HepG2 (cell line): ENCODE measurements around the gene PLXND1. TPM values are rescaled to one million over a fixed set of nuclear protein-coding genes. Genes with fewer than 3 reads are reported as not detected.

Experiments used
- ATAC-seq: fragments of 200-7000 bp; cut with Tn5 transposase; 3 replicates; pipeline ENCODE4 v1.9.1; 2020; ENCODE audit warnings: mild to moderate bottlenecking, moderate library complexity
- BruUV-seq: library from RNA; stranded (reverse); fragments of 400-500 nt; replicated peaks from 2 replicates; lab custom pipeline; 2021; lab: Mats Ljungman, UMichigan
- CTCF ChIA-PET: fragments of 300-600 bp; formaldehyde crosslinking; extraction: SDS; loops from one replicate; lab custom pipeline; 2021; ENCODE audit warnings: low total read pairs, inconsistent platforms, low intra/inter-chr PET ratio; lab: Yijun Ruan, JAX
- POLR2A ChIA-PET: fragments of 350-600 bp; sonication (Branson Sonifier 250); formaldehyde crosslinking; loops from one replicate; lab custom pipeline; 2020; ENCODE audit warnings: antibody characterized with exemption, inconsistent platforms; lab: Yijun Ruan, JAX
- DNase-seq: peaks from one replicate; pipeline ENCODE4 v3.0.0-alpha.2; 2015; ENCODE audit warnings: low spot score
- FAIRE-seq: peaks from 3 replicates; lab custom pipeline; 2011; peaks lifted over from hg19 to GRCh38; lab: Jason Lieb, UNC
- H2AFZ ChIP-seq: one replicate; pipeline ENCODE4 v1.6.1; 2011; ENCODE audit warnings: low read length, inconsistent platforms
- H3K27ac ChIP-seq: fragments of 300-600 bp; 3 replicates; pipeline ENCODE4 v1.8.0; 2011; ENCODE audit warnings: mixed run types, mild to moderate bottlenecking, mixed read lengths, low read length, inconsistent platforms; ENCODE audit not compliant: insufficient read depth; ENCODE audit errors: extremely low read length
- H3K27me3 ChIP-seq, 2 experiments: fragments of 200-600 bp in 1 of 2; 2 replicates in 1 of 2; 3 replicates in 1 of 2; pipeline versions ENCODE4 v1.6.0 to v1.8.0; 2011; ENCODE audit warnings: low read length in 2 of 2, mild to moderate bottlenecking in 2 of 2, moderate library complexity in 2 of 2, inconsistent platforms in 1 of 2; ENCODE audit not compliant: insufficient read depth in 2 of 2, control insufficient read depth in 1 of 2
- H3K36me3 ChIP-seq, 2 experiments: fragments of 200-600 bp in 1 of 2; replicated peaks in 1 of 2; 2 replicates in 1 of 2; 3 replicates in 1 of 2; pipeline versions ENCODE4 v1.5.1 to v1.8.0; 2011; ENCODE audit warnings: low read length in 2 of 2, inconsistent platforms in 1 of 2; ENCODE audit not compliant: insufficient read depth in 2 of 2, control insufficient read depth in 1 of 2
- H3K4me1 ChIP-seq: 2 replicates; pipeline ENCODE4 v1.5.1; 2012; ENCODE audit warnings: low read length, inconsistent platforms; ENCODE audit not compliant: insufficient read depth
- H3K4me2 ChIP-seq: 2 replicates; pipeline ENCODE4 v1.6.0; 2011; ENCODE audit warnings: low read depth, low read length, inconsistent platforms
- H3K4me3 ChIP-seq, 3 experiments: fragments of 200-600 bp in 1 of 3; sonication (generic), shearing (Covaris generic) in 1 of 3; replicated peaks in 1 of 3; 2 replicates each; pipeline ENCODE4 v1.5.1; 2011 to 2016; ENCODE audit warnings: low read length in 3 of 3, inconsistent platforms in 2 of 3, low read depth in 2 of 3, mild to moderate bottlenecking in 2 of 3, control low read depth in 1 of 3, mixed read lengths in 1 of 3; ENCODE audit not compliant: insufficient read depth in 1 of 3
- H3K79me2 ChIP-seq: one replicate; pipeline ENCODE4 v1.6.1; 2011; ENCODE audit warnings: low read length, inconsistent platforms; ENCODE audit not compliant: insufficient read depth
- H3K9ac ChIP-seq: 2 replicates; pipeline ENCODE4 v1.6.0; 2011; ENCODE audit warnings: mild to moderate bottlenecking, low read depth, low read length, inconsistent platforms; ENCODE audit not compliant: insufficient read depth
- H3K9me3 ChIP-seq: 2 replicates; pipeline ENCODE4 v1.5.1; 2012; ENCODE audit warnings: mild to moderate bottlenecking, low read length
- H4K20me1 ChIP-seq: 2 replicates; pipeline ENCODE4 v1.6.0; 2011; ENCODE audit warnings: inconsistent platforms, mild to moderate bottlenecking, low read length, moderate library complexity; ENCODE audit not compliant: insufficient read depth
- ARID3A ChIP-seq: IDR thresholded peaks from 2 replicates; pipeline ENCODE4 v1.6.1; 2012; ENCODE audit warnings: low read depth, low read length, improper control_type of control experiment
- ASH2L ChIP-seq: fragments of 300-600, 200-600 bp; sonication (generic); IDR thresholded peaks from 2 replicates; pipeline ENCODE4 v1.7.0; 2017; ENCODE audit warnings: low read depth, mild to moderate bottlenecking, moderate library complexity, mixed read lengths, low read length; ENCODE audit not compliant: insufficient read length
- BRD4 ChIP-seq: sonication (generic); formaldehyde crosslinking; IDR thresholded peaks from 2 replicates; pipeline ENCODE4 v1.4.0; 2020; ENCODE audit warnings: missing genetic modification reagents
- CBX2 ChIP-seq, 2 experiments: fragments of 200-600 bp in 1 of 2; sonication (generic); formaldehyde crosslinking in 1 of 2; IDR thresholded peaks; 2 replicates each; pipeline versions ENCODE4 v1.7.0 to v1.8.1; 2018 to 2022; ENCODE audit warnings: low read depth in 2 of 2, low read length in 1 of 2, mild to moderate bottlenecking in 1 of 2, missing genetic modification reagents in 1 of 2
- HNF4A ChIP-seq: sonication (generic); formaldehyde crosslinking; IDR thresholded peaks from 2 replicates; pipeline ENCODE4 v1.4.0; 2020; ENCODE audit warnings: missing genetic modification reagents
- NBN ChIP-seq: fragments of 450-650 bp; conservative IDR thresholded peaks from 2 replicates; pipeline ENCODE4 v1.6.1; 2017
- NONO ChIP-seq, 2 experiments: fragments of 450-650 bp in 1 of 2; sonication (generic) in 1 of 2; formaldehyde crosslinking in 1 of 2; IDR thresholded peaks in 1 of 2; conservative IDR thresholded peaks in 1 of 2; 2 replicates each; pipeline versions ENCODE4 v1.6.1 to v1.8.0; 2017 to 2022; ENCODE audit warnings: mild to moderate bottlenecking in 1 of 2, missing genetic modification reagents in 1 of 2, moderate library complexity in 1 of 2
- POLR2AphosphoS5 ChIP-seq: IDR thresholded peaks from 2 replicates; pipeline ENCODE4 v1.6.1; 2012; ENCODE audit warnings: low read depth, low read length
- PRDM10 ChIP-seq: sonication (generic); formaldehyde crosslinking; IDR thresholded peaks from 2 replicates; pipeline ENCODE4 v1.4.0; 2020; ENCODE audit warnings: low read depth, missing genetic modification reagents
- RARG ChIP-seq: sonication (generic); formaldehyde crosslinking; IDR thresholded peaks from 2 replicates; pipeline ENCODE4 v1.4.0; 2020; ENCODE audit warnings: low read depth, mild to moderate bottlenecking, missing genetic modification reagents
- TAF1 ChIP-seq: sonication (generic); formaldehyde crosslinking; IDR thresholded peaks from 2 replicates; pipeline ENCODE4 v1.4.0; 2020; ENCODE audit warnings: missing genetic modification reagents
- ZIK1 ChIP-seq: sonication (generic); formaldehyde crosslinking; IDR thresholded peaks from 2 replicates; pipeline ENCODE4 v1.5.0; 2020; ENCODE audit warnings: mild to moderate bottlenecking, low read depth, missing genetic modification reagents, borderline replicate concordance
- ZNF263 ChIP-seq: sonication (generic); formaldehyde crosslinking; IDR thresholded peaks from 2 replicates; pipeline ENCODE4 v1.4.0; 2020; ENCODE audit warnings: missing genetic modification reagents
- ZNF264 ChIP-seq: sonication (generic); formaldehyde crosslinking; IDR thresholded peaks from 2 replicates; pipeline ENCODE4 v1.4.0; 2020; ENCODE audit warnings: missing genetic modification reagents
- ZNF460 ChIP-seq: sonication (generic); formaldehyde crosslinking; IDR thresholded peaks from 2 replicates; pipeline ENCODE4 v1.5.1; 2020; ENCODE audit warnings: missing genetic modification reagents, mild to moderate bottlenecking, borderline replicate concordance
- ZNF616 ChIP-seq: sonication (generic); formaldehyde crosslinking; IDR thresholded peaks from 2 replicates; pipeline ENCODE4 v1.5.0; 2020; ENCODE audit warnings: low read depth, mild to moderate bottlenecking, missing genetic modification reagents
- ZNF674 ChIP-seq: sonication (generic); formaldehyde crosslinking; IDR thresholded peaks from 2 replicates; pipeline ENCODE4 v1.5.0; 2020; ENCODE audit warnings: low read depth, mild to moderate bottlenecking, missing genetic modification reagents
- WGBS: methylation state at CpG from one replicate; pipeline ENCODE4 v1.1.6; 2017; ENCODE audit warnings: low lambda C conversion rate; 5-methylcytosine and 5-hydroxymethylcytosine counted together
- in situ Hi-C: cut with HindIII; loops from 2 replicates; pipeline ENCODE4 v1.10.0; 2017; ENCODE audit warnings: low pct_unique_long_range_greater_than_20kb; ENCODE audit not compliant: extremely low pct_ligation_motif_present
- intact Hi-C: fragments of 100-400 bp; cut with micrococcal nuclease; formaldehyde crosslinking; loops from one replicate; pipeline ENCODE4 v1.10.0; 2022; ENCODE audit not compliant: unreplicated experiment
- polyA plus RNA-seq, 8 experiments: library from polyadenylated mRNA; depleted of rRNA in 3 of 8; stranded (reverse) in 7 of 8; unstranded in 1 of 8; fragments of >200 nt; fragmentation: Illumina TruSeq in 4 of 8; extraction: Trizol in 4 of 8; gene quantifications; 2 replicates each; pipeline versions ENCODE4 v1.2.1 to v1.2.3, GENCODE V29; 2011 to 2016; ENCODE audit warnings: low read depth in 4 of 8, missing spikeins in 1 of 8, mixed read lengths in 1 of 8; ENCODE audit not compliant: insufficient read depth in 1 of 8
- total RNA-seq, 5 experiments: library from RNA; depleted of rRNA; stranded (reverse); fragments of >200 nt; fragmentation: Illumina TruSeq; extraction: Trizol; gene quantifications; 2 replicates each; pipeline ENCODE4 v1.2.3, GENCODE V29; 2016; ENCODE audit warnings: low read depth in 1 of 5
- TF ChIP-seq, protein P1 (sequence below): sonication (generic); formaldehyde crosslinking; IDR thresholded peaks from 2 replicates; pipeline ENCODE4 v1.4.0; 2020; ENCODE audit warnings: mild to moderate bottlenecking, low read depth, missing genetic modification reagents

PLXND1 gene
- total and polyA plus RNA-seq, 2 of the 13 experiments (the other 11 are each of a cell fraction or from before 2014, with no cell fraction given), result 15.9 to 42.0 TPM

- TF ChIP-seq POLR2AphosphoS5, result no peak
Measured at GRCh38 chr3:129583289-129583688, 23.2 kb downstream of the PLXND1 start (continued).

DNA sequence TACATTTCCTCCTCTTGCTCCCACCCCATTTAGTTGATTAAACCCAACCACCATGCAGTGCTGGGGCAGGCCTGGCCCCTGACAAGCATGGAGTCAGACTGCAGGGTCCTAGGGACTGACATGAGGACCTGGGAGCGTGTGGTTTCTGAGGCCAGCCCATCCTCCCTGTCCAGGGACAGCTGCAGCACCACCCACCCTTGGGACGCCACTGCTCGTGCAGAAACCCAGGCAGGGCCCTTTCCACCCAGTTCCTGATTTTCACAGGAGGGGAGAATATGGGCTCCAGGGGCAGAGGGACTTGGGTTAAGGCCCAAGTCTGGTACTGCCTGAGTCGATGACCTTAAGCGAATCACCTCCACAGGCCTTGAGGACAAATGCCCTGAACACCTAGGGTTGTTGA is 23.7 kb downstream of the PLXND1 start:
- DNase-seq (no peak), FAIRE-seq (no peak), ATAC-seq (no peak)
- H3K79me2 ChIP-seq, result no peaks in the 10 kb centered on the region
- WGBS, result 95% methylated on average over 5 of the region's 5 CpGs
- ChIA-PET POLR2A (no interaction called here), CTCF (no interaction called here)
- no peak overlapping the region for H3K4me3 ChIP-seq
- no peaks in the 10 kb centered on the region for H3K27me3 ChIP-seq
- in situ Hi-C loops, result no loop called here
- peaks cover 50 to 63% of the 10 kb centered on the region in 2 experiments; a peak in 4 of 5 replicates for H3K36me3 ChIP-seq
- H4K20me1 ChIP-seq, result no peaks in the 10 kb centered on the region
- no peaks in the 10 kb centered on the region for H3K9me3 ChIP-seq
- H3K9ac ChIP-seq, result no peak overlapping the region
- intact Hi-C loops, result no loop called here
- H2AFZ ChIP-seq, result no peak overlapping the region
- H3K27ac ChIP-seq, result no peak overlapping the region
- TF ChIP-seq ZNF263 (no peak), CBX2 (IDR thresholded peaks at IDR 0.05; ENCODE audit: low read depth, low read length) (no peak), CBX2 (CRISPR knock-in tag; IDR thresholded peaks at IDR 0.05; ENCODE audit: low read depth) (no peak), NONO (IDR thresholded peaks at IDR 0.05) (no peak), NONO (CRISPR knock-in tag; conservative IDR thresholded peaks at IDR 0.05) (no peak), RARG (CRISPR knock-in tag) (no peak), ZNF264 (CRISPR knock-in tag) (no peak), PRDM10 (CRISPR knock-in tag) (no peak), ZNF616 (CRISPR knock-in tag) (no peak), NBN (no peak), ZIK1 (CRISPR knock-in tag) (no peak), ZNF674 (no peak), ZNF460 (CRISPR knock-in tag) (no peak), TAF1 (no peak), ASH2L (no peak), BRD4 (CRISPR knock-in tag) (no peak), ARID3A (no peak), HNF4A (no peak)
- TF ChIP-seq, protein P1, sequence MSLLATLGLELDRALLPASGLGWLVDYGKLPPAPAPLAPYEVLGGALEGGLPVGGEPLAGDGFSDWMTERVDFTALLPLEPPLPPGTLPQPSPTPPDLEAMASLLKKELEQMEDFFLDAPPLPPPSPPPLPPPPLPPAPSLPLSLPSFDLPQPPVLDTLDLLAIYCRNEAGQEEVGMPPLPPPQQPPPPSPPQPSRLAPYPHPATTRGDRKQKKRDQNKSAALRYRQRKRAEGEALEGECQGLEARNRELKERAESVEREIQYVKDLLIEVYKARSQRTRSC (CRISPR knock-in tag), result no peak
- no peaks in the 10 kb centered on the region for H3K4me1 ChIP-seq
- BruUV-seq, result no TSS peak
- no peak overlapping the region for H3K4me2 ChIP-seq
